ENCODE results near the gene OCSTAMP.

GRCh38 chr20:46555370-46555956 lies 5.0 kb upstream of the OCSTAMP start:
- TF ChIP-seq CTCF (IDR thresholded peaks at IDR 0.05), result no peak
- no peak for TF ChIP-seq POLR2A (IDR thresholded peaks at IDR 0.05)
